GM18858 (cell line): Measurements from ENCODE around the gene PLCB1.
"Not testable (repeated sequence)": the region's sequence is repeated elsewhere in the genome, so short reads cannot be mapped to it uniquely, and the experiment has no call there.

Source experiments
- ATAC-seq: cut with Tn5 transposase; IDR thresholded peaks from one replicate; pipeline ENCODE4 v1.9.1; 2021; ENCODE audit not compliant: unreplicated experiment

PLCB1 gene

GRCh38 chr20:8330319-8330784 is 198.3 kb downstream of the PLCB1 start:
- ATAC-seq: no peak

GRCh38 chr20:8330785-8331695 is 199.0 kb downstream of the PLCB1 start:
- ATAC-seq: no peak

- ATAC-seq: no peak
Measured at GRCh38 chr20:8331740-8332412, 199.8 kb downstream of the PLCB1 start.

- ATAC-seq: no peak
Measured at GRCh38 chr20:8334641-8335040, 202.6 kb downstream of the PLCB1 start.

- ATAC-seq: no peak
Measured at GRCh38 chr20:8335059-8335458, 203.0 kb downstream of the PLCB1 start.

- no peak for ATAC-seq
Measured at GRCh38 chr20:8335495-8336195, 203.6 kb downstream of the PLCB1 start.

GRCh38 chr20:8339349-8339748 is 207.3 kb downstream of the PLCB1 start:
- no peak for ATAC-seq

- no peak for ATAC-seq
Measured at GRCh38 chr20:8342391-8342790, 210.3 kb downstream of the PLCB1 start.

GRCh38 chr20:8344106-8344505 is 212.0 kb downstream of the PLCB1 start:
- no peak for ATAC-seq

- ATAC-seq: no peak
Measured at GRCh38 chr20:8344631-8345030, 212.6 kb downstream of the PLCB1 start.

- ATAC-seq: no peak
Measured at GRCh38 chr20:8346700-8347270, 214.7 kb downstream of the PLCB1 start.

- not testable (repeated sequence) for ATAC-seq
Measured at GRCh38 chr20:8350225-8350624, 218.2 kb downstream of the PLCB1 start.

GRCh38 chr20:8352486-8352885 is 220.4 kb downstream of the PLCB1 start:
- no peak for ATAC-seq

GRCh38 chr20:8353512-8353911 is 221.4 kb downstream of the PLCB1 start:
- no peak for ATAC-seq

GRCh38 chr20:8355453-8355852 is 223.4 kb downstream of the PLCB1 start:
- ATAC-seq: no peak

- ATAC-seq: no peak
Measured at GRCh38 chr20:8356806-8357205, 224.7 kb downstream of the PLCB1 start.

- no peak for ATAC-seq
Measured at GRCh38 chr20:8357703-8358102, 225.6 kb downstream of the PLCB1 start.

- no peak for ATAC-seq
Measured at GRCh38 chr20:8360035-8360434, 228.0 kb downstream of the PLCB1 start.

- no peak for ATAC-seq
Measured at GRCh38 chr20:8361006-8361652, 229.1 kb downstream of the PLCB1 start.

- ATAC-seq: no peak
Measured at GRCh38 chr20:8361779-8362178, 229.7 kb downstream of the PLCB1 start.

- ATAC-seq: no peak
Measured at GRCh38 chr20:8362457-8362856, 230.4 kb downstream of the PLCB1 start.
